Activated CD4-positive, alpha-beta T cell treated with anti-CD3 and anti-CD28 coated beads for 36 hours (primary cell): ENCODE results near the gene FBXL16. TPM values are rescaled to one million over a fixed set of nuclear protein-coding genes. Genes with fewer than 3 reads are reported as not detected.

Experiments used
- ATAC-seq: fragments of 200-7000 bp; cut with Tn5 transposase; one replicate; pipeline ENCODE4 v1.10.0; 2021; ENCODE audit warnings: mild to moderate bottlenecking, moderate library complexity
- CTCF ChIA-PET: fragments of 350-600 bp; sonication (Branson Sonifier 250); formaldehyde crosslinking; loops from one replicate; lab custom pipeline; 2021; ENCODE audit warnings: antibody characterized with exemption; lab: Charles Lee
- POLR2A ChIA-PET: fragments of 350-600 bp; sonication (Branson Sonifier 250); formaldehyde crosslinking; loops from one replicate; lab custom pipeline; 2021; ENCODE audit warnings: antibody characterized with exemption, inconsistent platforms; lab: Charles Lee
- DNase-seq: peaks from one replicate; pipeline ENCODE4 v3.0.0-alpha.2; 2020
- H3K27ac Mint-ChIP-seq: one replicate; pipeline ENCODE4 v1.8.0; 2021; ENCODE audit warnings: mixed read lengths
- H3K27me3 Mint-ChIP-seq: one replicate; pipeline ENCODE4 v1.8.0; 2021; ENCODE audit warnings: mixed read lengths
- H3K36me3 Mint-ChIP-seq: one replicate; pipeline ENCODE4 v1.8.0; 2021; ENCODE audit warnings: low read depth, mixed read lengths
- H3K4me1 Mint-ChIP-seq: one replicate; pipeline ENCODE4 v1.8.0; 2021; ENCODE audit warnings: mixed read lengths
- H3K4me3 Mint-ChIP-seq: one replicate; pipeline ENCODE4 v1.8.0; 2021; ENCODE audit warnings: mild to moderate bottlenecking, moderate library complexity, mixed read lengths
- H3K9me3 Mint-ChIP-seq: one replicate; pipeline ENCODE4 v1.8.0; 2021; ENCODE audit warnings: low read depth, mixed read lengths
- intact Hi-C, 2 experiments: fragments of 100-400 bp; cut with DNase I in 1 of 2; cut with micrococcal nuclease in 1 of 2; formaldehyde crosslinking; loops; one replicate each; pipeline versions ENCODE4 v1.14.2 to v1.15.1; 2022 to 2024; cut with DNase I, micrococcal nuclease
- total RNA-seq, 2 experiments: library from RNA; stranded (reverse); gene quantifications; one replicate each; pipeline ENCODE4 v1.2.3, GENCODE V29; 2021

The FBXL16 gene
- total RNA-seq, 2 experiments from 2014 or later = 6.1 to 6.8 TPM

GRCh38 chr16:647173-647902 lies 58.3 kb downstream of the FBXL16 start:
- CTCF ChIA-PET = interaction anchor here (1.0 to 2.4 kb wide), 6 partner anchors 9 to 39 kb away, joined by 3 to 9 read pairs (median 4); partner anchors contain the start of gene METTL26
- Mint-ChIP-seq H3K27me3 (no peaks in the 10 kb centered on the region), H3K9me3 (no peaks in the 10 kb centered on the region), H3K36me3 (peaks cover 5% of the 10 kb centered on the region), H3K4me1 (peaks cover 19% of the 10 kb centered on the region), H3K4me3 (no peak overlapping the region), H3K27ac (no peak overlapping the region)
- ATAC-seq = no peak
- POLR2A ChIA-PET = interaction anchor here (1.5 kb wide), 1 partner anchor 12 kb away, joined by 3 read pairs; no protein-coding TSS in a partner anchor
- DNase-seq = no peak
- intact Hi-C loops = no loop called here

GRCh38 chr16:646679-647172 lies 58.9 kb downstream of the FBXL16 start:
- Mint-ChIP-seq H3K36me3 (peaks cover 5% of the 10 kb centered on the region), H3K27ac (no peak overlapping the region), H3K27me3 (no peaks in the 10 kb centered on the region), H3K9me3 (no peaks in the 10 kb centered on the region), H3K4me3 (no peak overlapping the region), H3K4me1 (peaks cover 19% of the 10 kb centered on the region)
- DNase-seq = no peak
- ATAC-seq = no peak
- intact Hi-C loops = no loop called here
- ChIA-PET CTCF (no interaction called here), POLR2A (interaction anchor here (1.5 kb wide), 1 partner anchor 13 kb away, joined by 3 read pairs; no protein-coding TSS in a partner anchor)

- DNase-seq = no peak
Measured at GRCh38 chr16:645852-646678, 59.5 kb downstream of the FBXL16 start.

GRCh38 chr16:644556-644955 lies 61.0 kb downstream of the FBXL16 start:
- H3K4me1 Mint-ChIP-seq = peaks cover 15% of the 10 kb centered on the region
- no peak overlapping the region for H3K27ac Mint-ChIP-seq
- H3K27me3 Mint-ChIP-seq = no peaks in the 10 kb centered on the region
- H3K9me3 Mint-ChIP-seq = no peaks in the 10 kb centered on the region
- no peak for DNase-seq
- POLR2A ChIA-PET = no interaction called here
- CTCF ChIA-PET = no interaction called here
- peak overlapping the region; percentile 75 for H3K4me3 Mint-ChIP-seq
- intact Hi-C loops = no loop called here
- ATAC-seq = no peak
- peaks cover 5% of the 10 kb centered on the region for H3K36me3 Mint-ChIP-seq

More at GRCh38 chr16:645852-646678, 59.5 kb downstream of the FBXL16 start:
- Mint-ChIP-seq H3K4me1 (peaks cover 19% of the 10 kb centered on the region), H3K9me3 (no peaks in the 10 kb centered on the region), H3K27me3 (no peaks in the 10 kb centered on the region), H3K36me3 (peaks cover 5% of the 10 kb centered on the region), H3K27ac (no peak overlapping the region), H3K4me3 (no peak overlapping the region)
- POLR2A ChIA-PET = no interaction called here
- CTCF ChIA-PET = no interaction called here
- ATAC-seq = no peak
- intact Hi-C loops = no loop called here

- POLR2A ChIA-PET = no interaction called here
- Mint-ChIP-seq H3K27me3 (no peaks in the 10 kb centered on the region), H3K4me1 (peaks cover 15% of the 10 kb centered on the region), H3K27ac (no peak overlapping the region), H3K4me3 (peak overlapping the region; percentile 75), H3K9me3 (no peaks in the 10 kb centered on the region), H3K36me3 (peaks cover 5% of the 10 kb centered on the region)
- intact Hi-C loops = no loop called here
- no peak for DNase-seq
- ATAC-seq = no peak
- CTCF ChIA-PET = interaction anchor here (1.1 kb wide), 1 partner anchor 38 kb away, joined by 4 read pairs; no protein-coding TSS in a partner anchor
Measured at GRCh38 chr16:643050-643368, 62.6 kb downstream of the FBXL16 start.

Other genes with a start within 250 kb of the FBXL16 start
- gene CAPN15, start 178.1 kb downstream of the FBXL16 start, total RNA-seq = 10 to 100 TPM; 64.7 to 69.7 TPM
- gene PRR35, start 145.4 kb downstream of the FBXL16 start, total RNA-seq = not detected
- gene NHLRC4, start 138.8 kb downstream of the FBXL16 start, total RNA-seq = under 1 TPM; 0.19 to 0.87 TPM
- 10 to 100 TPM; 24.2 to 24.7 TPM for gene PIGQ, start 135.8 kb downstream of the FBXL16 start, total RNA-seq
- gene RAB40C, start 115.7 kb downstream of the FBXL16 start, total RNA-seq = 1 to 10 TPM; 8.9 to 9.6 TPM
- gene WFIKKN1, start 74.8 kb downstream of the FBXL16 start, total RNA-seq = 1 to 10 TPM in 1 of 2 experiments, under 1 TPM in 1; 0.74 to 1.1 TPM
- 100 to 1,000 TPM; 116 to 127 TPM for gene METTL26, start 69.5 kb downstream of the FBXL16 start, total RNA-seq
- 10 to 100 TPM; 28.5 to 44.0 TPM for gene MCRIP2, start 64.0 kb downstream of the FBXL16 start, total RNA-seq
- gene WDR90, start 56.4 kb downstream of the FBXL16 start, total RNA-seq = 10 to 100 TPM; 43.6 to 55.9 TPM
- 100 to 1,000 TPM; 123 to 130 TPM for gene RHOT2, start 37.7 kb downstream of the FBXL16 start, total RNA-seq
- under 1 TPM; 0.40 to 0.59 TPM for gene RHBDL1, start 30.1 kb downstream of the FBXL16 start, total RNA-seq
- gene STUB1, start 25.4 kb downstream of the FBXL16 start, total RNA-seq = 10 to 100 TPM; 61.1 to 67.0 TPM
- 10 to 100 TPM; 26.1 to 31.4 TPM for gene JMJD8, start 21.5 kb downstream of the FBXL16 start, total RNA-seq
- gene WDR24, start 15.4 kb downstream of the FBXL16 start, total RNA-seq = 10 to 100 TPM; 18.4 to 23.1 TPM
- 10 to 100 TPM; 11.1 to 13.3 TPM for gene METRN, start 9.3 kb upstream of the FBXL16 start, total RNA-seq
- gene ANTKMT, start 15.3 kb upstream of the FBXL16 start, total RNA-seq = 10 to 100 TPM; 13.3 to 27.0 TPM
- gene CCDC78, start 20.6 kb upstream of the FBXL16 start, total RNA-seq = 1 to 10 TPM; 1.8 to 2.4 TPM
- gene HAGHL, start 21.3 kb upstream of the FBXL16 start, total RNA-seq = 10 to 100 TPM; 10.0 to 11.7 TPM
- gene CIAO3, start 35.2 kb upstream of the FBXL16 start, total RNA-seq = 10 to 100 TPM; 28.3 to 31.9 TPM
- gene MSLN, start 54.9 kb upstream of the FBXL16 start, total RNA-seq = not detected
- gene RPUSD1, start 82.6 kb upstream of the FBXL16 start, total RNA-seq = 10 to 100 TPM; 16.3 to 17.5 TPM
- 100 to 1,000 TPM in 1 of 2 experiments, 10 to 100 TPM in 1; 82.2 to 105 TPM for gene CHTF18, start 82.8 kb upstream of the FBXL16 start, total RNA-seq
- not detected for gene GNG13, start 94.9 kb upstream of the FBXL16 start, total RNA-seq